H1 (cell line): ENCODE results near the gene RFLNA. TPM values are rescaled to one million over a fixed set of nuclear protein-coding genes. Genes with fewer than 3 reads are reported as not detected.

ENCODE experiments used
- CTCF ChIA-PET: fragments of 300-600 bp; sonication (Branson Sonifier 250); formaldehyde crosslinking; loops from one replicate; lab custom pipeline; 2021; ENCODE audit not compliant: partially characterized antibody; lab: Charles Lee
- POLR2A ChIA-PET: fragments of 300-600 bp; sonication (Branson Sonifier 250); formaldehyde crosslinking; loops from one replicate; lab custom pipeline; 2021; ENCODE audit warnings: inconsistent platforms; ENCODE audit not compliant: partially characterized antibody; lab: Charles Lee
- DNase-seq, 2 experiments: peaks; one replicate each; pipeline versions ENCODE4 v3.0.0 to v3.0.0-alpha.2; 2010 to 2022; ENCODE audit warnings: low spot score in 2 of 2, low read depth in 1 of 2, mixed read lengths in 1 of 2
- FAIRE-seq: peaks from 2 replicates; lab custom pipeline; 2011; peaks lifted over from hg19 to GRCh38; lab: Jason Lieb, UNC
- H2AFZ ChIP-seq: 2 replicates; pipeline ENCODE4 v1.8.1; 2012; ENCODE audit warnings: low read length, inconsistent platforms
- H2AK5ac ChIP-seq: 2 replicates; pipeline ENCODE4 v1.6.1; 2013; ENCODE audit warnings: low read depth, low read length
- H2BK120ac ChIP-seq: replicated peaks from 2 replicates; pipeline ENCODE3; 2013; ENCODE audit warnings: low read depth, low read length, inconsistent platforms
- H2BK12ac ChIP-seq: 2 replicates; pipeline ENCODE4 v1.6.1; 2013; ENCODE audit warnings: low read depth, low read length
- H2BK15ac ChIP-seq: 2 replicates; pipeline ENCODE4 v1.6.1; 2013; ENCODE audit warnings: low read length
- H2BK20ac ChIP-seq: 2 replicates; pipeline ENCODE4 v1.6.1; 2013; ENCODE audit warnings: low read length
- H2BK5ac ChIP-seq: 2 replicates; pipeline ENCODE4 v1.6.1; 2013; ENCODE audit warnings: low read depth, low read length
- H3K14ac ChIP-seq: 2 replicates; pipeline ENCODE4 v1.6.1; 2013; ENCODE audit warnings: inconsistent platforms; ENCODE audit not compliant: insufficient read length
- H3K18ac ChIP-seq: 2 replicates; pipeline ENCODE4 v1.6.1; 2013; ENCODE audit warnings: low read length; ENCODE audit errors: extremely low read depth
- H3K23ac ChIP-seq: 2 replicates; pipeline ENCODE4 v1.6.1; 2013; ENCODE audit warnings: inconsistent platforms; ENCODE audit not compliant: insufficient read length
- H3K23me2 ChIP-seq: 2 replicates; pipeline ENCODE4 v1.6.1; 2013; ENCODE audit warnings: low read depth, low read length
- H3K27ac ChIP-seq: 2 replicates; pipeline ENCODE4 v1.6.1; 2011; ENCODE audit warnings: low read depth, low read length, inconsistent platforms
- H3K27me3 ChIP-seq, 4 experiments: replicated peaks in 1 of 4; 1 replicate in 1 of 4; 2 replicates in 3 of 4; pipeline versions ENCODE4 v1.6.1 to v1.8.1; 2011 to 2013; ENCODE audit warnings: low read length in 3 of 4, mild to moderate bottlenecking in 3 of 4, inconsistent platforms in 2 of 4, mixed read lengths in 2 of 4, moderate library complexity in 1 of 4; ENCODE audit not compliant: control insufficient read depth in 3 of 4, insufficient read depth in 3 of 4; ENCODE audit errors: extremely low read depth in 1 of 4
- H3K36me3 ChIP-seq, 4 experiments: 2 replicates each; pipeline versions ENCODE4 v1.6.1 to v1.8.1; 2011 to 2013; ENCODE audit warnings: mild to moderate bottlenecking in 4 of 4, low read length in 3 of 4, moderate library complexity in 2 of 4, control low read depth in 1 of 4, inconsistent platforms in 1 of 4; ENCODE audit not compliant: insufficient read depth in 4 of 4, control insufficient read depth in 2 of 4
- H3K4ac ChIP-seq: replicated peaks from 2 replicates; pipeline ENCODE3; 2013; ENCODE audit warnings: low read length, low read depth, mixed read lengths, inconsistent platforms; ENCODE audit not compliant: insufficient read length
- H3K4me1 ChIP-seq, 4 experiments: replicated peaks in 1 of 4; 1 replicate in 1 of 4; 2 replicates in 3 of 4; pipeline versions ENCODE4 v1.6.1 to v1.8.1; 2011 to 2013; ENCODE audit warnings: low read length in 3 of 4, inconsistent platforms in 2 of 4, mixed read lengths in 1 of 4; ENCODE audit not compliant: insufficient read depth in 4 of 4, control insufficient read depth in 3 of 4
- H3K4me2 ChIP-seq, 2 experiments: 2 replicates each; pipeline versions ENCODE4 v1.6.1 to v1.8.1; 2011 to 2013; ENCODE audit warnings: low read depth in 2 of 2, low read length in 2 of 2, control low read depth in 1 of 2, inconsistent platforms in 1 of 2, mild to moderate bottlenecking in 1 of 2; ENCODE audit not compliant: insufficient read depth in 1 of 2
- H3K4me3 ChIP-seq, 4 experiments: fragments of 200-600, 300-600 bp in 1 of 4; sonication (generic), shearing (Covaris generic), sonication (Bioruptor Twin) in 1 of 4; 2 replicates each; pipeline versions ENCODE4 v1.5.1 to v1.8.1; 2011 to 2016; ENCODE audit warnings: low read length in 4 of 4, low read depth in 3 of 4, control low read depth in 2 of 4, inconsistent platforms in 2 of 4, mild to moderate bottlenecking in 2 of 4, mixed read lengths in 1 of 4, moderate library complexity in 1 of 4; ENCODE audit not compliant: insufficient read depth in 2 of 4; ENCODE audit errors: extremely low read depth in 1 of 4
- H3K56ac ChIP-seq: replicated peaks from 2 replicates; pipeline ENCODE3; 2013; ENCODE audit warnings: low read depth, mild to moderate bottlenecking, mixed read lengths, low read length, inconsistent platforms; ENCODE audit not compliant: insufficient read length
- H3K79me1 ChIP-seq: 2 replicates; pipeline ENCODE4 v1.6.1; 2013; ENCODE audit warnings: low read depth, low read length, control low read depth
- H3K79me2 ChIP-seq, 2 experiments: 2 replicates each; pipeline versions ENCODE4 v1.6.1 to v1.8.1; 2012 to 2013; ENCODE audit warnings: low read length in 2 of 2, mild to moderate bottlenecking in 2 of 2, inconsistent platforms in 1 of 2; ENCODE audit not compliant: insufficient read depth in 2 of 2, control insufficient read depth in 1 of 2
- H3K9ac ChIP-seq, 4 experiments: replicated peaks in 1 of 4; 1 replicate in 1 of 4; 2 replicates in 3 of 4; pipeline versions ENCODE4 v1.6.1 to v1.8.1; 2011 to 2013; ENCODE audit warnings: low read depth in 3 of 4, low read length in 3 of 4, control low read depth in 2 of 4, mild to moderate bottlenecking in 2 of 4, moderate library complexity in 2 of 4, inconsistent platforms in 1 of 4; ENCODE audit errors: extremely low read depth in 1 of 4
- H3K9me3 ChIP-seq, 2 experiments: 2 replicates each; pipeline versions ENCODE4 v1.6.1 to v1.8.1; 2012 to 2013; ENCODE audit warnings: mild to moderate bottlenecking in 2 of 2, moderate library complexity in 2 of 2, control low read depth in 1 of 2, inconsistent platforms in 1 of 2, low read depth in 1 of 2, low read length in 1 of 2, mixed read lengths in 1 of 2; ENCODE audit not compliant: insufficient read depth in 2 of 2
- H4K20me1 ChIP-seq, 2 experiments: replicated peaks in 1 of 2; 2 replicates each; pipeline versions ENCODE3 to v1.8.1; 2011 to 2013; ENCODE audit warnings: inconsistent platforms in 2 of 2, low read length in 2 of 2, mild to moderate bottlenecking in 1 of 2; ENCODE audit not compliant: insufficient read depth in 2 of 2, control insufficient read depth in 1 of 2
- H4K5ac ChIP-seq: 2 replicates; pipeline ENCODE4 v1.6.1; 2013; ENCODE audit warnings: low read length, low read depth, mixed read lengths, inconsistent platforms; ENCODE audit not compliant: insufficient read length
- H4K8ac ChIP-seq: 2 replicates; pipeline ENCODE4 v1.8.0; 2013; ENCODE audit warnings: mild to moderate bottlenecking, moderate library complexity, low read length, inconsistent platforms; ENCODE audit not compliant: insufficient read depth; ENCODE audit errors: extremely low read depth
- H4K91ac ChIP-seq: replicated peaks from 2 replicates; pipeline ENCODE3; 2013; ENCODE audit warnings: low read length, mixed read lengths, inconsistent platforms; ENCODE audit not compliant: insufficient read length
- EP300 ChIP-seq, 2 experiments: IDR thresholded peaks; 1 replicate in 1 of 2; 2 replicates in 1 of 2; pipeline ENCODE4 v1.6.1; 2011 to 2012; ENCODE audit warnings: low read depth in 2 of 2, low read length in 2 of 2, mild to moderate bottlenecking in 2 of 2, borderline replicate concordance in 1 of 2, inconsistent platforms in 1 of 2, moderate library complexity in 1 of 2
- KDM4A ChIP-seq: IDR thresholded peaks from one replicate; pipeline ENCODE4 v1.7.1; 2012; ENCODE audit warnings: low read depth, mild to moderate bottlenecking, moderate library complexity, low read length, inconsistent platforms; ENCODE audit not compliant: severe bottlenecking
- RBBP5 ChIP-seq: IDR thresholded peaks from 2 replicates; pipeline ENCODE4 v1.7.1; 2012; ENCODE audit warnings: low read depth, mild to moderate bottlenecking, inconsistent platforms, low read length, moderate library complexity, borderline replicate concordance
- TCF12 ChIP-seq: IDR thresholded peaks from 2 replicates; pipeline ENCODE4 v1.6.1; 2011; ENCODE audit warnings: low read depth, mild to moderate bottlenecking, low read length
- WGBS, 2 experiments: shearing (Covaris generic) in 1 of 2; methylation state at CpG; one replicate each; pipeline versions ENCODE4 v1.1.6 to v1.1.7; 2013 to 2015; ENCODE audit warnings: low lambda C conversion rate in 2 of 2, mixed read lengths in 2 of 2, inconsistent platforms in 1 of 2, low coverage in 1 of 2, missing lambda C conversion rate in 1 of 2; ENCODE audit not compliant: insufficient replicate concordance in 2 of 2, insufficient coverage in 1 of 2, insufficient read length in 1 of 2; ENCODE audit errors: extremely low coverage in 1 of 2, missing lambda C conversion rate in 1 of 2; 5-methylcytosine and 5-hydroxymethylcytosine counted together
- polyA plus RNA-seq, 7 experiments: library from polyadenylated mRNA; depleted of rRNA in 3 of 7; stranded (reverse) in 5 of 7; unstranded in 2 of 7; fragments of >200 nt in 5 of 7; fragments of 200-250 nt in 2 of 7; gene quantifications; 1 replicate in 5 of 7; 2 replicates in 1 of 7; 4 replicates in 1 of 7; pipeline versions ENCODE4 v1.2.1 to v1.2.3, GENCODE V29; 2011 to 2013; ENCODE audit warnings: missing spikeins in 2 of 7, mixed read lengths in 2 of 7
- total RNA-seq: library from RNA; stranded (reverse); fragmentation: NEBNext Ultra II Directional; extraction: Animal tissue kit (Norgen Biotek cat#: 25700); gene quantifications from 2 replicates; pipeline ENCODE4 v1.2.1, GENCODE V29; 2021

The RFLNA gene
- total and polyA plus RNA-seq, 2 of the 8 experiments (the other 6 are each of a cell fraction or from before 2014, with no cell fraction given): 6.4 to 6.6 TPM

GRCh38 chr12:124335426-124336183 lies 40.7 kb downstream of the RFLNA start:
- Histone ChIP-seq H2BK20ac (no peak overlapping the region), H3K36me3 (peaks cover 9 to 66% (median 40%) of the 10 kb centered on the region in 4 experiments; a peak in 7 of 8 replicates), H2BK12ac (no peak overlapping the region), H4K8ac (no peak overlapping the region), H2BK120ac (no peak overlapping the region), H3K4me3 (no peak overlapping the region), H4K91ac (no peak overlapping the region), H3K18ac (no peak overlapping the region), H2BK5ac (no peak overlapping the region), H4K20me1 (peaks cover 0 to 2% of the 10 kb centered on the region in 2 experiments), H3K14ac (no peak overlapping the region), H3K9ac (no peak overlapping the region), H2BK15ac (no peak overlapping the region), H3K27me3 (no peaks in the 10 kb centered on the region), H3K23ac (no peak overlapping the region), H2AK5ac (no peak overlapping the region), H3K79me2 (no peaks in the 10 kb centered on the region), H3K23me2 (peaks cover 4% of the 10 kb centered on the region; the same call in 1 of the 2 replicates), H3K56ac (no peak overlapping the region), H2AFZ (no peak overlapping the region), H3K4me2 (no peak overlapping the region), H3K4me1 (no peaks in the 10 kb centered on the region), H3K79me1 (no peaks in the 10 kb centered on the region; the same call in 1 of the 2 replicates), H3K9me3 (no peaks in the 10 kb centered on the region), H4K5ac (no peak overlapping the region), H3K27ac (no peak overlapping the region), H3K4ac (no peak overlapping the region)
- no peak for DNase-seq
- ChIA-PET CTCF (interaction anchor here (0.8 to 2.7 kb wide), 5 partner anchors 9 to 136 kb away, joined by 3 to 10 read pairs (median 3); no protein-coding TSS in a partner anchor), POLR2A (interaction anchor here (0.9 kb wide), 1 partner anchor 53 kb away, joined by 3 read pairs; no protein-coding TSS in a partner anchor)
- no peak for TF ChIP-seq KDM4A
- no peak for TF ChIP-seq RBBP5
- TF ChIP-seq TCF12: no peak
- TF ChIP-seq EP300 (IDR thresholded peaks at IDR 0.05; ENCODE audit: borderline replicate concordance in 1 of 2, low read depth in 2 of 2, low read length in 2 of 2): no peak
- 90% methylated on average over 20 of the region's 21 CpGs; no CpG with 5 or more reads in 1 of the 2 experiments for WGBS, 2 experiments
- no peak for FAIRE-seq
